ENCODE measurements around the gene ROCK2.

DNA sequence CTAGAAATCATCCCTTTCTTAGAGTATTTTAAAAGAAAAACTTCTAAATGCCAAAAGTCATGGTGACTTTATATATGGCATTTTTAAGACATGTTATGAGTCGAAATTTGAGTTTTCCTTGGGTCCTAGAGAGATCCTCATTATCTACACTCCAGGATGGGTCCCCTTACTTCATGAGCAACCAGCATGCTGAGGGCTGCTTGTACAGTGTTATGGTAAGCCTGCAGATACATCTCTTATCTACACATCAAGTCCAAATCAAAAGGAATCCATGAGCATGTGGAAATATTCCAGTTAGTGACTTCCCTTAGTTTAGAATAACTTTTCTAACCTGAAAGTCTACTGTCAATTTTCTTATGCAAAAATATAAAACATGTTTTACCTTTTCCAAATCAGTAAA is 130.5 kb downstream of the ROCK2 start:
- TF ChIP-seq POLR2A (IDR thresholded peaks at IDR 0.05; ENCODE audit: low read length): no peak
- no peak for TF ChIP-seq GATA1 (IDR thresholded peaks at IDR 0.05; ENCODE audit: low read depth, low read length)
